Activated T-cell treated with anti-CD3 and anti-CD28 coated beads, Interleukin-2, amount 50 U/mL, for 72 hours (primary cell): ENCODE measurements around the gene CCKAR. TPM values are rescaled to one million over a fixed set of nuclear protein-coding genes. Genes with fewer than 3 reads are reported as not detected.
"Not testable (repeated sequence)": the region's sequence is repeated elsewhere in the genome, so short reads cannot be mapped to it uniquely, and the experiment has no call there.

ENCODE experiments used
- ATAC-seq, 2 donors: fragments of 150-1000 bp; cut with Tn5 transposase; replicated peaks in 1 of 2; 2 replicates each; pipeline ENCODE4 v1.10.0; 2021; ENCODE audit warnings: moderate library complexity in 2 of 2, mild to moderate bottlenecking in 1 of 2
- DNase-seq, 2 donors: peaks; one replicate each; pipeline ENCODE4 v3.0.0; 2021 to 2022; ENCODE audit warnings: mixed read lengths in 1 of 2
- H3K27ac Mint-ChIP-seq: one replicate; pipeline ENCODE4 v1.8.0; 2022; ENCODE audit warnings: mild to moderate bottlenecking, moderate library complexity, mixed read lengths
- H3K27me3 Mint-ChIP-seq: one replicate; pipeline ENCODE4 v1.8.0; 2022; ENCODE audit warnings: low read depth, mixed read lengths
- H3K36me3 Mint-ChIP-seq, 2 donors: one replicate each; pipeline ENCODE4 v1.8.0; 2022; ENCODE audit warnings: mixed read lengths in 2 of 2, mild to moderate bottlenecking in 1 of 2; ENCODE audit not compliant: insufficient read depth in 2 of 2
- H3K4me1 Mint-ChIP-seq: one replicate; pipeline ENCODE4 v1.8.0; 2022; ENCODE audit warnings: low read depth, mixed read lengths
- H3K4me3 Mint-ChIP-seq, 2 donors: one replicate each; pipeline ENCODE4 v1.8.0; 2022; ENCODE audit warnings: mild to moderate bottlenecking in 2 of 2, mixed read lengths in 2 of 2, moderate library complexity in 2 of 2
- H3K9me3 Mint-ChIP-seq, 2 donors: one replicate each; pipeline ENCODE4 v1.8.0; 2022; ENCODE audit warnings: mixed read lengths in 2 of 2
- total RNA-seq, 2 donors: library from RNA; stranded (reverse); gene quantifications; one replicate each; pipeline ENCODE4 v1.2.3, GENCODE V29; 2022

The CCKAR gene
- total RNA-seq, 2 donors from 2014 or later: not detected

GRCh38 chr4:26509681-26510333 is 19.5 kb upstream of the CCKAR start:
- H3K27me3 Mint-ChIP-seq: peaks cover 6% of the 10 kb centered on the region
- no peaks in the 10 kb centered on the region for H3K36me3 Mint-ChIP-seq
- no peak overlapping the region for H3K27ac Mint-ChIP-seq
- no peaks in the 10 kb centered on the region for H3K4me1 Mint-ChIP-seq
- ATAC-seq (no peak), DNase-seq (no peak)
- no peak overlapping the region for H3K4me3 Mint-ChIP-seq
- peaks cover 0 to 3% of the 10 kb centered on the region in 2 donors for H3K9me3 Mint-ChIP-seq

GRCh38 chr4:26507286-26507685 is 17.0 kb upstream of the CCKAR start:
- Mint-ChIP-seq H3K4me3 (no peak overlapping the region), H3K4me1 (no peaks in the 10 kb centered on the region), H3K27me3 (no peaks in the 10 kb centered on the region), H3K36me3 (no peaks in the 10 kb centered on the region), H3K9me3 (no peaks in the 10 kb centered on the region), H3K27ac (no peak overlapping the region)
- DNase-seq (no peak), ATAC-seq (no peak)

- no peaks in the 10 kb centered on the region for H3K36me3 Mint-ChIP-seq
- no peak for ATAC-seq
- H3K4me1 Mint-ChIP-seq: no peaks in the 10 kb centered on the region
- no peak overlapping the region for H3K27ac Mint-ChIP-seq
- DNase-seq: no peak
- H3K4me3 Mint-ChIP-seq: no peak overlapping the region
- no peaks in the 10 kb centered on the region for H3K9me3 Mint-ChIP-seq
- peaks cover 8% of the 10 kb centered on the region for H3K27me3 Mint-ChIP-seq
These were observed 13.6 kb upstream of the CCKAR start for GRCh38 chr4:26503844-26504243.

GRCh38 chr4:26503427-26503826 is 13.1 kb upstream of the CCKAR start:
- H3K36me3 Mint-ChIP-seq: no peaks in the 10 kb centered on the region
- H3K4me1 Mint-ChIP-seq: no peaks in the 10 kb centered on the region
- no peak overlapping the region for H3K4me3 Mint-ChIP-seq
- peaks cover 8% of the 10 kb centered on the region for H3K27me3 Mint-ChIP-seq
- no peak overlapping the region for H3K27ac Mint-ChIP-seq
- ATAC-seq: no peak
- H3K9me3 Mint-ChIP-seq: no peaks in the 10 kb centered on the region
- DNase-seq: no peak

GRCh38 chr4:26500565-26500999 is 10.3 kb upstream of the CCKAR start:
- not testable (repeated sequence) for H3K9me3 Mint-ChIP-seq, H3K4me1 Mint-ChIP-seq, DNase-seq, H3K36me3 Mint-ChIP-seq, H3K4me3 Mint-ChIP-seq, H3K27ac Mint-ChIP-seq, ATAC-seq
- H3K27me3 Mint-ChIP-seq: peaks cover 14% of the 10 kb centered on the region

GRCh38 chr4:26496207-26496783 is 6.0 kb upstream of the CCKAR start:
- H3K4me1 Mint-ChIP-seq: no peaks in the 10 kb centered on the region
- peaks cover 29% of the 10 kb centered on the region for H3K27me3 Mint-ChIP-seq
- ATAC-seq (no peak), DNase-seq (no peak)
- H3K4me3 Mint-ChIP-seq: no peak overlapping the region
- no peaks in the 10 kb centered on the region for H3K36me3 Mint-ChIP-seq
- peaks cover 0 to 2% of the 10 kb centered on the region in 2 donors for H3K9me3 Mint-ChIP-seq
- no peak overlapping the region for H3K27ac Mint-ChIP-seq

- Mint-ChIP-seq H3K9me3 (peaks cover 0 to 2% of the 10 kb centered on the region in 2 donors), H3K27me3 (peaks cover 33% of the 10 kb centered on the region), H3K4me3 (no peak overlapping the region), H3K36me3 (no peaks in the 10 kb centered on the region), H3K4me1 (no peaks in the 10 kb centered on the region), H3K27ac (no peak overlapping the region)
- no peak for ATAC-seq
- no peak for DNase-seq
These were observed 3.2 kb upstream of the CCKAR start for GRCh38 chr4:26493461-26493860.

GRCh38 chr4:26491449-26492170 is 1.3 kb upstream of the CCKAR start:
- no peaks in the 10 kb centered on the region for H3K4me1 Mint-ChIP-seq
- DNase-seq (no peak), ATAC-seq (no peak)
- peaks cover 48% of the 10 kb centered on the region for H3K27me3 Mint-ChIP-seq
- H3K9me3 Mint-ChIP-seq: peaks cover 0 to 2% of the 10 kb centered on the region in 2 donors
- no peak overlapping the region for H3K27ac Mint-ChIP-seq
- H3K4me3 Mint-ChIP-seq: no peak overlapping the region
- no peaks in the 10 kb centered on the region for H3K36me3 Mint-ChIP-seq

GRCh38 chr4:26490960-26491284 is 638 bp upstream of the CCKAR start:
- Mint-ChIP-seq H3K4me3 (no peak overlapping the region), H3K4me1 (no peaks in the 10 kb centered on the region), H3K9me3 (peaks cover 0 to 2% of the 10 kb centered on the region in 2 donors), H3K36me3 (no peaks in the 10 kb centered on the region), H3K27ac (no peak overlapping the region), H3K27me3 (peaks cover 41% of the 10 kb centered on the region)
- no peak for ATAC-seq
- DNase-seq: no peak

GRCh38 chr4:26489101-26489985 is 941 bp downstream of the CCKAR start:
- no peak for DNase-seq
- H3K4me1 Mint-ChIP-seq: no peaks in the 10 kb centered on the region
- H3K36me3 Mint-ChIP-seq: no peaks in the 10 kb centered on the region
- no peak overlapping the region for H3K27ac Mint-ChIP-seq
- no peaks in the 10 kb centered on the region for H3K9me3 Mint-ChIP-seq
- H3K27me3 Mint-ChIP-seq: peaks cover 35% of the 10 kb centered on the region
- no peak for ATAC-seq
- no peak overlapping the region for H3K4me3 Mint-ChIP-seq

- Mint-ChIP-seq H3K27me3 (peaks cover 23% of the 10 kb centered on the region), H3K4me1 (no peaks in the 10 kb centered on the region), H3K9me3 (no peaks in the 10 kb centered on the region), H3K27ac (no peak overlapping the region), H3K36me3 (no peaks in the 10 kb centered on the region), H3K4me3 (no peak overlapping the region)
- DNase-seq: no peak
- ATAC-seq: no peak
These were observed 4.6 kb downstream of the CCKAR start for GRCh38 chr4:26485684-26486083.

GRCh38 chr4:26484516-26484915 is 5.8 kb downstream of the CCKAR start:
- H3K36me3 Mint-ChIP-seq: no peaks in the 10 kb centered on the region
- H3K9me3 Mint-ChIP-seq: no peaks in the 10 kb centered on the region
- DNase-seq: no peak
- ATAC-seq: no peak
- H3K27me3 Mint-ChIP-seq: peaks cover 23% of the 10 kb centered on the region
- H3K4me1 Mint-ChIP-seq: no peaks in the 10 kb centered on the region
- no peak overlapping the region for H3K4me3 Mint-ChIP-seq
- no peak overlapping the region for H3K27ac Mint-ChIP-seq

- H3K27me3 Mint-ChIP-seq: peaks cover 21% of the 10 kb centered on the region
- no peak overlapping the region for H3K4me3 Mint-ChIP-seq
- H3K27ac Mint-ChIP-seq: no peak overlapping the region
- no peak for DNase-seq
- no peaks in the 10 kb centered on the region for H3K36me3 Mint-ChIP-seq
- no peaks in the 10 kb centered on the region for H3K4me1 Mint-ChIP-seq
- no peak for ATAC-seq
- no peaks in the 10 kb centered on the region for H3K9me3 Mint-ChIP-seq
These were observed 6.2 kb downstream of the CCKAR start for GRCh38 chr4:26484032-26484515.
